Measurements from ENCODE around the gene MAN2A1. TPM values are rescaled to one million over a fixed set of nuclear protein-coding genes. Genes with fewer than 3 reads are reported as not detected.

The MAN2A1 gene
- total RNA-seq, 1 experiment from 2014 or later: 21.8 TPM

DNA sequence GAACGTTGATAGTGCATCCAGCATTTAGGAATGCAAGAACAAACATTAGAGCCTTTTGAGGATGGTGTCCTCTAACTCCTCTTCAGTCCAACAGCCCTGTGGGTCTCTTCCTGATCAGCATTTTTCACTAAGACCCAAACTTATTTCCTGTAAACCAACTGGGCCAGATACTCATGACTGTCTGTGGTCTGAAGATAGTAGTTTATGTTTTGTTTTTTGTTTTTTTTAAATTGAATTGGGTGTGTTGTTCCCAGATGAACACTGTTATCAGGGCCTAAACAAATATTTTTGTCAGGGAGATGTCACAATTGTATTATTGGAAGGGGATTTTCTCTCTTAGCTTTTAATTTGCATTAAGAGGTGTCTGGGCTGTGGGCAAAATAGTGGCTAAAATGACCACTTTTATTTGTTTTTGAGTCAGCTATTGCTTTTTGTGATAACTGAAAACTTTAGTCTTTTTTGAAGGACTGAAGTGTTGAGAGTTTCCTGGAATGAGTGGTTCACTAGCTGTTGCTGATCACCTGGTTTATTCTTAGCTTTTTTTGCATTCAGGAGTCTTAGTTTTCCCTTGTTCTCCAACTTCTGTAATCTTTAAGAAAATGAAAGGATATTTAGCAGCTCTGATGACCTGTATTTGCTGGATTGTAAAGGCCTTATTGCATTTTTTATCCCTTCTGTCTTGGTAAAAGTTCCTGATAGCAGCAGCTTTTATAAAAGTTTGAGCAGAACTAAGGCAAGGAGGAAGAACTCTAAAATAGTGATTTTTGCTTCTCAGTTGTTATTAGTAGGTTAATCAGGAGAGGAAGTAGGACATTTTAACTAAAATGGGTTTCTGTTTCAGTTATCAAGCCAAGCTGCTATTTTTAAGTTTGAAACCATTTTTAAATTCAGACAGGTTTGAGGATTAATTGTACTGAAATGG is 5.5 kb downstream of the MAN2A1 start:
- BruUV-seq (replicated peaks): no TSS peak

DNA sequence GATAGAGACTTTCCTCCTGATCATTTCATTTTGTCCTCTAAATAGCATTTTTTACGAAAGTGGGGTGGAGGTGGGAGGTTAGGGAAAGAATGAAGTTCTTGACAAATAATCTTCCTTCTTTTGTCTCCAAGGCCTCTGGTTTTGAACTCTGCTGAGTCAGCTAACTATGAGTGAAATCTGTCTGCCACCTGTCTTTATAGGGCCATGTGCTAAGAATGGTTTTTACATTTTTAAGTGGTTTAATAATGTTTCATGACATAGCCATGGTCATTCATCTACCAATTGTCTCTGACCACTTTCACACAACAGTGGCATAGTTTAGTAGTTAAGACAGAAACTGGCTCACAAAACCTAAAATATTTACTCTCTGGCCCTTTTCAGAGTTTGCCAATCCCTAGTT is 7.6 kb downstream of the MAN2A1 start:
- ChIA-PET CTCF (no interaction called here), POLR2A (ENCODE audit: unreplicated experiment) (no interaction called here)
- Histone ChIP-seq H4K20me1 (ENCODE audit: low read length) (peaks cover 12% of the 10 kb centered on the region; the same call in 1 of the 2 replicates), H3K36me3 (ENCODE audit: low read depth, low read length) (no peaks in the 10 kb centered on the region), H3K9me3 (ENCODE audit: low read length) (no peaks in the 10 kb centered on the region), H3K4me3 (ENCODE audit: low read length) (no peak overlapping the region), H3K9me2 (replicated peaks; ENCODE audit: low read length) (no peaks in the 10 kb centered on the region), H3K27me3 (ENCODE audit: low read length) (no peaks in the 10 kb centered on the region), H3K4me2 (ENCODE audit: low read length) (no peak overlapping the region), H3K9ac (ENCODE audit: low read length) (no peak overlapping the region), H3K4me1 (ENCODE audit: insufficient read depth, low read length) (peaks cover 39% of the 10 kb centered on the region), H3K27ac (ENCODE audit: low read length) (no peak overlapping the region), H3F3A (ENCODE audit: low read length, unreplicated experiment) (no peaks in the 10 kb centered on the region), H3K79me2 (ENCODE audit: low read length) (peaks cover 95% of the 10 kb centered on the region), H2AFZ (ENCODE audit: low read length) (no peak overlapping the region)
- ATAC-seq: no peak
- BruUV-seq (replicated peaks): no TSS peak
- TF ChIP-seq EZH2 (IDR thresholded peaks at IDR 0.05; ENCODE audit: low read length, unreplicated experiment): no peak
- TF ChIP-seq, protein P1, sequence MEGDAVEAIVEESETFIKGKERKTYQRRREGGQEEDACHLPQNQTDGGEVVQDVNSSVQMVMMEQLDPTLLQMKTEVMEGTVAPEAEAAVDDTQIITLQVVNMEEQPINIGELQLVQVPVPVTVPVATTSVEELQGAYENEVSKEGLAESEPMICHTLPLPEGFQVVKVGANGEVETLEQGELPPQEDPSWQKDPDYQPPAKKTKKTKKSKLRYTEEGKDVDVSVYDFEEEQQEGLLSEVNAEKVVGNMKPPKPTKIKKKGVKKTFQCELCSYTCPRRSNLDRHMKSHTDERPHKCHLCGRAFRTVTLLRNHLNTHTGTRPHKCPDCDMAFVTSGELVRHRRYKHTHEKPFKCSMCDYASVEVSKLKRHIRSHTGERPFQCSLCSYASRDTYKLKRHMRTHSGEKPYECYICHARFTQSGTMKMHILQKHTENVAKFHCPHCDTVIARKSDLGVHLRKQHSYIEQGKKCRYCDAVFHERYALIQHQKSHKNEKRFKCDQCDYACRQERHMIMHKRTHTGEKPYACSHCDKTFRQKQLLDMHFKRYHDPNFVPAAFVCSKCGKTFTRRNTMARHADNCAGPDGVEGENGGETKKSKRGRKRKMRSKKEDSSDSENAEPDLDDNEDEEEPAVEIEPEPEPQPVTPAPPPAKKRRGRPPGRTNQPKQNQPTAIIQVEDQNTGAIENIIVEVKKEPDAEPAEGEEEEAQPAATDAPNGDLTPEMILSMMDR (conservative IDR thresholded peaks at IDR 0.05; ENCODE audit: low read depth, low read length): no peak
- TF ChIP-seq EZH2phosphoT487 (IDR thresholded peaks at IDR 0.05; ENCODE audit: borderline replicate concordance, low read length): no peak
- intact Hi-C loops (cut with micrococcal nuclease): loop anchor here (10.0 kb wide), 1 partner anchor 717 kb away; no protein-coding TSS in a partner anchor
- no peak for DNase-seq

More for the DNA sequence above, 5.5 kb downstream of the MAN2A1 start:
- no peak for TF ChIP-seq EZH2 (IDR thresholded peaks at IDR 0.05; ENCODE audit: low read length, unreplicated experiment)
- TF ChIP-seq, protein P1 (conservative IDR thresholded peaks at IDR 0.05; ENCODE audit: low read depth, low read length): no peak
- TF ChIP-seq EZH2phosphoT487 (IDR thresholded peaks at IDR 0.05; ENCODE audit: borderline replicate concordance, low read length): no peak
- no peak overlapping the region for H3K27ac ChIP-seq (ENCODE audit: low read length)
- peaks cover 37% of the 10 kb centered on the region for H3K4me1 ChIP-seq (ENCODE audit: insufficient read depth, low read length)
- peaks cover 95% of the 10 kb centered on the region for H3K79me2 ChIP-seq (ENCODE audit: low read length)
- no peaks in the 10 kb centered on the region for H3K27me3 ChIP-seq (ENCODE audit: low read length)
- POLR2A ChIA-PET (ENCODE audit: unreplicated experiment): no interaction called here
- H3K9me3 ChIP-seq (ENCODE audit: low read length): no peaks in the 10 kb centered on the region
- H3F3A ChIP-seq (ENCODE audit: low read length, unreplicated experiment): no peaks in the 10 kb centered on the region
- H4K20me1 ChIP-seq (ENCODE audit: low read length): peaks cover 20% of the 10 kb centered on the region; the same call in 1 of the 2 replicates
- no peak overlapping the region for H2AFZ ChIP-seq (ENCODE audit: low read length)
- CTCF ChIA-PET: interaction anchor here (0.6 kb wide), 2 partner anchors 333 to 801 kb away, joined by 3 to 5 read pairs; no protein-coding TSS in a partner anchor
- H3K9me2 ChIP-seq (replicated peaks; ENCODE audit: low read length): no peaks in the 10 kb centered on the region
- DNase-seq (no peak), ATAC-seq (no peak)
- intact Hi-C loops (cut with micrococcal nuclease): loop anchor here (10.0 kb wide), 1 partner anchor 720 kb away; no protein-coding TSS in a partner anchor
- no peaks in the 10 kb centered on the region for H3K36me3 ChIP-seq (ENCODE audit: low read depth, low read length)
- H3K4me2 ChIP-seq (ENCODE audit: low read length): peak overlapping the region; percentile 65; the same call in 1 of the 2 replicates
- no peak overlapping the region for H3K9ac ChIP-seq (ENCODE audit: low read length)
- H3K4me3 ChIP-seq (ENCODE audit: low read length): no peak overlapping the region
